NT2/D1 (cell line): ENCODE data around the gene CARMIL1.

Experiments
- DNase-seq: peaks from one replicate; pipeline ENCODE4 v3.0.0-alpha.2; 2011; ENCODE audit warnings: low read depth, low spot score
- H3K27me3 ChIP-seq: 2 replicates; pipeline ENCODE4 v1.6.0; 2011; ENCODE audit warnings: mild to moderate bottlenecking; ENCODE audit not compliant: insufficient read length, insufficient read depth
- H3K36me3 ChIP-seq: 2 replicates; pipeline ENCODE4 v1.6.1; 2011; ENCODE audit warnings: mild to moderate bottlenecking, low read length, mixed read lengths; ENCODE audit not compliant: insufficient read depth, insufficient read length
- H3K4me1 ChIP-seq: 2 replicates; pipeline ENCODE4 v1.5.1; 2011; ENCODE audit not compliant: insufficient read depth, insufficient read length
- H3K4me3 ChIP-seq: 2 replicates; pipeline ENCODE4 v1.5.1; 2011; ENCODE audit warnings: low read depth; ENCODE audit not compliant: insufficient read length
- H3K9ac ChIP-seq: 2 replicates; pipeline ENCODE4 v1.6.0; 2011; ENCODE audit warnings: low read depth; ENCODE audit not compliant: insufficient read length
- H3K9me3 ChIP-seq: 2 replicates; pipeline ENCODE4 v1.5.1; 2011; ENCODE audit warnings: mild to moderate bottlenecking, low read length; ENCODE audit not compliant: insufficient read depth
- SUZ12 ChIP-seq: IDR thresholded peaks from 2 replicates; pipeline ENCODE4 v1.6.1; 2011; ENCODE audit not compliant: insufficient read length, insufficient read depth; ENCODE audit errors: extremely low read depth
- YY1 ChIP-seq: IDR thresholded peaks from 2 replicates; pipeline ENCODE4 v1.6.1; 2011; ENCODE audit not compliant: insufficient read length, insufficient read depth
- ZNF274 ChIP-seq: IDR thresholded peaks from 2 replicates; pipeline ENCODE4 v1.6.1; 2011; ENCODE audit warnings: mild to moderate bottlenecking, low read depth, low read length

Gene CARMIL1

DNA sequence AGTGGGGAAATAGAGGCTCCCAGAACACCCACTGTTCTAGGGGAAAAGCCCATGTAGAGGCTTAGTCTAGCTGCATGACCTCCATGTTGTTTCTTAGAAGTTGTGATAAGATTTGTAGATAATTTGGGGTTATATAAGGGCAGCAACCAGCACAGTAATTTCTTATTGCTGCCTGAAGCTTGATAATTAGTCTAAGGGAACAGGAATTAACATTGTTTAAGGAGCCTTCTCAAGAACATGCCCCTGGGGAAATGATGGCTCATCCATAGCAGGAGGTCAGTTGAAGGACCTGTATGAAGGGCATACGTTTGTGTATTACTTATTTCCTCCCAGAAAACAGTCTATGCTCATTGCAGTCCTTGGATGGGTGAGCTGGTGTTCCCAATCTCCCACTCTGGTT lies 202.1 kb downstream of the CARMIL1 start:
- H3K36me3 ChIP-seq: no peaks in the 10 kb centered on the region
- H3K4me1 ChIP-seq: no peaks in the 10 kb centered on the region
- no peak overlapping the region for H3K9ac ChIP-seq
- no peaks in the 10 kb centered on the region for H3K27me3 ChIP-seq
- TF ChIP-seq ZNF274 (no peak), SUZ12 (no peak), YY1 (no peak)
- DNase-seq: no peak
- no peaks in the 10 kb centered on the region for H3K9me3 ChIP-seq
- no peak overlapping the region for H3K4me3 ChIP-seq

DNA sequence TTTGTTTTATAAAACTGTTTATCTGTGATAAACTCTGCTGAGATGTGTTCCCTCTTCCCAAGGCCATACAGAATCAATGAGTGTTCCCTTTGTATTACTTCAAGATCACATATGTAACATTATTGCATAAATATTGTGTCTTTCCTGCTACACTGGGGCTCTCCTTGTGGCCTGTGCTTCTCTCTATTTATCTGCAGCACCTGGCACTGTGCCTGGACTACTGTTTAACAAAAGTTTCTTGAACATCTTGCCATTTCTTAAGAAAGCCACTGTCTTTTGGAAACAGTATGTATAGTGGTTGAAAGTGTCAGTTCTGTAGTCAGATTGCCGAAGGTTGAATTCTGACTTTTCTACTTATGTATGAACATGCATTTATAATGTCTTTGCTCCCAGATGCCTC lies 203.8 kb downstream of the CARMIL1 start:
- no peak overlapping the region for H3K4me3 ChIP-seq
- no peak for TF ChIP-seq YY1
- TF ChIP-seq ZNF274: no peak
- no peak for TF ChIP-seq SUZ12
- DNase-seq: no peak

DNA sequence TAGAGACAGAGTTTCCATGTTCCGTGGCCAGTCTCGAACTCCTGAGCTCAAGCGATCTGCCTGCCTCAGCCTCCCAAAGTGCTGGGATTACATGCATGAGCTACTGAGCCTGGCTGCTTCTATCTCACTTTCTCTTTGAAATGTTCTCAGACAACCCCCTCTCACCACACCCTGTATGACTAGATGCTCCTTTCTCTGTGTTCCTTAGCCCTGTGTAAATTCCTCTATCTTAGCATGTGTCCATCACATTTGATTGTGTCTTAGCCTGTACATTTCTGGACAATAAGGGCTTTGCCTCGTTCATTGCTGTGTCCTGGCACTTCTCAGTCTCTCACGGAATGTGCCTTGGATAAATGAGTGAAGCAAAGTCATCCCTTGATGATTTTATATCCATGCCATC lies 204.8 kb downstream of the CARMIL1 start:
- TF ChIP-seq SUZ12 (no peak), ZNF274 (no peak), YY1 (no peak)
- no peak for DNase-seq
- no peaks in the 10 kb centered on the region for H3K27me3 ChIP-seq

More for the DNA sequence above, 203.8 kb downstream of the CARMIL1 start:
- Histone ChIP-seq H3K9ac (no peak overlapping the region), H3K4me1 (no peaks in the 10 kb centered on the region), H3K9me3 (no peaks in the 10 kb centered on the region), H3K36me3 (no peaks in the 10 kb centered on the region), H3K27me3 (no peaks in the 10 kb centered on the region)

DNA sequence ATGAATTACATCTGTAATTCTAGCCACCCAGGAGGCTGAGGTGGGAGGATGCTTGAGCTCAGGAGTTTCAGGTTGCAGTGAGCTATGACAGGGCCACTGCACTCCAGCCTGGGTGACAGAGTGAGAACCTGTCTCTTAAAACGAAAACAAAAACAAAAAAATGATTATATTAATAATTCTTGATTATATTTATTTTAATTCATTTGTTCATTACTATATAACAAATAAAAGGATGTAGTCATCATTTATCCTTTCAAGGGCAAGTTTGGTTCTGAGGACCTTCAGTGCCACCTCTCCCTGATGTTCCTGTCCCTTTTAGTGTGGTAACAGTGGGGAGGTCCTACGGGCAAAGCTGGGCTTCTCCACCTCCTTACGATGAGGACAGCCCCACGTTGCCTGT lies 205.7 kb downstream of the CARMIL1 start:
- Histone ChIP-seq H3K4me3 (no peak overlapping the region), H3K9me3 (no peaks in the 10 kb centered on the region), H3K9ac (no peak overlapping the region), H3K36me3 (no peaks in the 10 kb centered on the region), H3K4me1 (no peaks in the 10 kb centered on the region), H3K27me3 (no peaks in the 10 kb centered on the region)
- no peak for DNase-seq
- TF ChIP-seq ZNF274: no peak
- no peak for TF ChIP-seq YY1
- no peak for TF ChIP-seq SUZ12

More for the DNA sequence above, 204.8 kb downstream of the CARMIL1 start:
- H3K9me3 ChIP-seq: no peaks in the 10 kb centered on the region
- no peak overlapping the region for H3K4me3 ChIP-seq
- no peaks in the 10 kb centered on the region for H3K4me1 ChIP-seq
- no peak overlapping the region for H3K9ac ChIP-seq
- no peaks in the 10 kb centered on the region for H3K36me3 ChIP-seq

DNA sequence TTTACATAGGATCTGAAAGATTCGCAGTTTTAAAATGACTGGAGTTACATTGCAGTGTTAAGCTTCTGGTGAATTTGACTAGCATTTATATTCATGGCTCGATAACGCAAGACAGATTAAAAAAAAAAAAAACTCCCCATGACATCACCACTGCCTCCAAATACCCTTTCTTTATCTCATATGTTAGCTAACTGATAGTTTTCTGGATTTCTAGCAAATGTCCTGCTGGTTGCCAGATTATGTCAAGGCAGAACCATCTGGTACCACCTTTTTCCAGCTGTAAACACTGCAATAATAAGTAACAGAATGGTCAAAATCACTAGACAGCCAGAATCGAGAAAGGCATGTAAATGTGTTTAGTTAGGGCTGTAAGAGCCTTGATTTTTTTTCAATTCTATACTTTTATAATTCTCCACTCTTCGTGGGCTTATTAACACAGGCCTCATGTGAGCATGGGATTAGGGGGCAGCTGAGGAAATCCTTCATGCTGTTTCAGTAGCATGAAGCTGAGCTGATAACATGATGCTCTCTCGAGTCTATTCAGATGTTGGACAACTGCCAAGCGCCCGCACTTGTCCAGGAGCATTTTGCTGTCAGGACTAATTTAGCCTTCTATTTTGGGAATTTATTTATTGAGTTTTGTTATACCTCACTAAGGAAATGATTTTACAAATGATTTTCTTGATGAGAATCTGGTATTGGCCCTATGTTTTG lies 206.8 kb downstream of the CARMIL1 start:
- no peaks in the 10 kb centered on the region for H3K36me3 ChIP-seq
- no peaks in the 10 kb centered on the region for H3K27me3 ChIP-seq
- H3K9me3 ChIP-seq: no peaks in the 10 kb centered on the region
- no peak for DNase-seq
- no peak overlapping the region for H3K9ac ChIP-seq
- no peak overlapping the region for H3K4me3 ChIP-seq
- TF ChIP-seq SUZ12: no peak
- TF ChIP-seq ZNF274: no peak
- no peak for TF ChIP-seq YY1
- no peaks in the 10 kb centered on the region for H3K4me1 ChIP-seq

DNA sequence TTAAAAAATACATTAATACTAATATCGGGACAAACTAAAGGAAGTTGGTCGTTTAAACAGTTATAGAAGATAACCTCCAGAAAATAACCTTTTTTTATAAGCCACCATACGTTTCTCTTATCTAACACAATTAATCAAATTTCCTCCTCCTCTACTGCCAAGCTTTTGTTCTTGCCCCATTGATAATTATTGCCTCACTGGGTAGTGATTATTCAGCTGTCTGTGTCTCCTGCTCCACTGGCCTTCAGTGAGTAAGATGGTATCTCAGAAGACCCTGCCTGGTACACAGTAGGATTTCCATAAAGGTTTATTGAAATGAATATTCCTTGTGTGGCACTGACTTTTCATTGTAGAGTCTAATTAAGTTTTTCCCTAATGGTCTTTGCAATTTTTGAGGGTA lies 207.4 kb downstream of the CARMIL1 start:
- TF ChIP-seq SUZ12: no peak
- TF ChIP-seq ZNF274: no peak
- no peak for TF ChIP-seq YY1
- H3K9me3 ChIP-seq: no peaks in the 10 kb centered on the region
- H3K4me3 ChIP-seq: no peak overlapping the region
- no peak overlapping the region for H3K9ac ChIP-seq
- no peaks in the 10 kb centered on the region for H3K4me1 ChIP-seq
- DNase-seq: no peak
- no peaks in the 10 kb centered on the region for H3K27me3 ChIP-seq
- no peaks in the 10 kb centered on the region for H3K36me3 ChIP-seq

DNA sequence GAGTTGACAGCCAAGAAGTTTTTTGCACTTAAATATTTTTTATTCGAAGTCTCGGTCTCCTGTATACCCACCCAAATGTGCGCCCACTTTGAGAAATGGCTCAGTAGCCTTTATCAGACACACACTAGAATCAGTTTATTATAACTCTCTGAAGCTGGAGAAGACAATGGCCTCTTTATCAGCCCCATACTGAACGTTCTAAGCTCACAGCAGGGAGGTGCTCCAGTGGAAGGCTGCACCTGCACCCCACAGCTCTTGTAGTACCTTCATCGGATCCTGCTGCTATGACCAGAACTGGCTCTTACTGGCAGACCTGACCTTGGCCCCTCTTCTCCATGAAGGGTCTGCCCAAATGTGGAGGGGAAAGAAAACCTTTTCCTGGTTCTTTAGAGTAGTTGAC lies 207.8 kb downstream of the CARMIL1 start:
- no peaks in the 10 kb centered on the region for H3K4me1 ChIP-seq
- H3K9me3 ChIP-seq: no peaks in the 10 kb centered on the region
- TF ChIP-seq ZNF274 (no peak), YY1 (no peak), SUZ12 (no peak)
- DNase-seq: no peak
- no peak overlapping the region for H3K9ac ChIP-seq
- H3K36me3 ChIP-seq: no peaks in the 10 kb centered on the region
- no peak overlapping the region for H3K4me3 ChIP-seq
- no peaks in the 10 kb centered on the region for H3K27me3 ChIP-seq
